Stimulated activated CD8-positive, alpha-beta memory T cell treated with anti-CD3 and anti-CD28 coated beads, Interleukin-7, amount 100 ng/mL, for 1 hour (primary cell): ENCODE measurements around the gene POP5.

Experiments
- DNase-seq, 2 donors: peaks; one replicate each; pipeline ENCODE4 v3.0.0-alpha.2; 2020; ENCODE audit warnings: low read depth in 2 of 2

Gene POP5

GRCh38 chr12:120588948-120589930 lies 8.0 kb upstream of the POP5 start:
- DNase-seq = no peak

GRCh38 chr12:120588371-120588770 lies 7.2 kb upstream of the POP5 start:
- DNase-seq = no peak

- no peak for DNase-seq
Observed at GRCh38 chr12:120586860-120587259, 5.7 kb upstream of the POP5 start.

GRCh38 chr12:120586206-120586605 lies 5.0 kb upstream of the POP5 start:
- DNase-seq = no peak

GRCh38 chr12:120584343-120585149 lies 3.3 kb upstream of the POP5 start:
- DNase-seq = no peak

- DNase-seq = peak; percentile 64 to 75
Observed at GRCh38 chr12:120583478-120584030, 2.4 kb upstream of the POP5 start.

GRCh38 chr12:120581998-120582397 lies 796 bp upstream of the POP5 start:
- DNase-seq = no peak

GRCh38 chr12:120579179-120579578 lies 2.0 kb downstream of the POP5 start:
- no peak for DNase-seq

GRCh38 chr12:120574106-120574505 lies 7.1 kb downstream of the POP5 start:
- no peak for DNase-seq

GRCh38 chr12:120573560-120573959 lies 7.6 kb downstream of the POP5 start:
- no peak for DNase-seq

GRCh38 chr12:120571299-120571698 lies 9.9 kb downstream of the POP5 start:
- DNase-seq = no peak

GRCh38 chr12:120563495-120563894 lies 17.7 kb downstream of the POP5 start:
- DNase-seq = no peak

- no peak for DNase-seq
Observed at GRCh38 chr12:120562906-120563305, 18.3 kb downstream of the POP5 start.

GRCh38 chr12:120557589-120557988 lies 23.6 kb downstream of the POP5 start:
- DNase-seq = no peak

- no peak for DNase-seq
Observed at GRCh38 chr12:120554678-120555077, 26.5 kb downstream of the POP5 start.

GRCh38 chr12:120546050-120546386 lies 35.2 kb downstream of the POP5 start:
- no peak for DNase-seq

GRCh38 chr12:120544691-120545090 lies 36.5 kb downstream of the POP5 start:
- DNase-seq = no peak

- DNase-seq = no peak
Observed at GRCh38 chr12:120542166-120542565, 39.0 kb downstream of the POP5 start.

GRCh38 chr12:120540445-120540844 lies 40.8 kb downstream of the POP5 start:
- no peak for DNase-seq

GRCh38 chr12:120539303-120539702 lies 41.9 kb downstream of the POP5 start:
- DNase-seq = no peak

GRCh38 chr12:120538281-120539156 lies 42.7 kb downstream of the POP5 start:
- DNase-seq = no peak

- no peak for DNase-seq
Observed at GRCh38 chr12:120537856-120538220, 43.4 kb downstream of the POP5 start.
